NCI-H2081 treated with DMSO at 0.1 percent for 48 hours (cell line): Measurements from ENCODE around the gene TRPC5OS.

ENCODE experiments used
- DNase-seq: peaks from one replicate; lab custom pipeline; 2025; lab: John Stamatoyannopoulos, UW

TRPC5OS gene

GRCh38 chrX:111896148-111896547, 20.2 kb downstream of the TRPC5OS start:
- DNase-seq, result no peak

DNA sequence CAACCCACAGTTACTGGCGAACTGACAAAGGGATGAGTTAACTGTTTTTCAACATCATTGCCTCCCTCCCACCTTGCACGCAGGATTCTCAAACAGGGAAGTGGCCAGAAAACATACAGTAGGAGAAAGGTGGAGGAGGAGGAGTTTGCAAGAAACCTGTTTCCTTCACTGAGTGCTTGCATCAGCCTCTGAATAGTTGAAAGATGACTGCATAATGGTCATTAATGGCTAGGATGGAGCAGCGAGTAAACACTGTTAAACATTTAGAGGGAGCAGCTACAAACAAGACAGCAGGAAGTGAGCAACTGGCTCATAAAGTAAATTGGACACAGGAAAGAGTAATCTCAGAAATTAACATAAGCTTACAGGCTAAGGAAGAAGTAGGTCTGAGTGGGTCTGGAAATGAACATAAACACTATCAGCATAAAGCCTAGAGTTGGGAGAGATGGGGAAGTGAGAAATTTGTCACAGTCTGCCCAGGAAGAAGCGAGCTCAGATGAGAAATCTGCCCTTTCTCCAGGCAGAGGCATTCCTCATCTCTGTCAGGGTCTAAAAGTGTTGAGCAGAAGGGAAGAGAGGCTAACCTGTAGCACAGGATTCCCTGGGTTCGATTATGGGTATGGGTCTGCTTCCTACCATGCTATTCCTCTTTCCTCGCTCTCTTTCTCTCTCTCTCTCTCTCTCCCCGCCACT, 38.6 kb downstream of the TRPC5OS start:
- DNase-seq, result no peak

- DNase-seq, result no peak
These were observed 41.6 kb downstream of the TRPC5OS start for GRCh38 chrX:111917591-111917990.

- DNase-seq, result no peak
These were observed 52.5 kb downstream of the TRPC5OS start for GRCh38 chrX:111928456-111928855.
